ENCODE measurements around the gene ZNF730. TPM values are rescaled to one million over a fixed set of nuclear protein-coding genes. Genes with fewer than 3 reads are reported as not detected.
"Not testable (repeated sequence)": the region's sequence is repeated elsewhere in the genome, so short reads cannot be mapped to it uniquely, and the experiment has no call there.

ZNF730 gene
- total RNA-seq, 1 donor = 2.3 TPM

DNA sequence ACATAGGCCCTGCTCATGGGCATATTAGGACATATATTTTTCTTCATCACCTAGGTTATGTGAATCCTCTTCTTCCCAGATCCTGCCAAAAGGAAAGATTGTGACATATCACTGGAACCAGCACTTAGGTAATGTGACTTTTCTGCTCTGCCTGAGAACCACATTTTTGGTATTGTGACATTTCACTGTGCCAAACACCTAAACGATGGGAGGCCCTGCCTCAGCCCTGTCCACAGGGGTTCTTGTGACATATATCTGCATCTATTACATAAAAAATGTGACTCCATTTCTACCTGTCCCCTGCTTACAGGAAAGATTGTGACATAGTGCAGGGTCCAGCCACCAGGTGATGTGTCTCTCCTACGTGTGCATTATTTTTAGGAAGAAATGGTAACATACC is 18.5 kb upstream of the ZNF730 start:
- H3K4me3 ChIP-seq (ENCODE audit: low read depth, low read length) = no peak overlapping the region
- TF ChIP-seq CTCF (IDR thresholded peaks at IDR 0.05; ENCODE audit: insufficient read depth, low read length) = no peak
- no peak for DNase-seq (ENCODE audit: low read depth)

- no peak overlapping the region for H3K4me3 ChIP-seq (ENCODE audit: low read depth, low read length)
- DNase-seq (ENCODE audit: low read depth) = no peak
- no peak for TF ChIP-seq CTCF (IDR thresholded peaks at IDR 0.05; ENCODE audit: insufficient read depth, low read length)
These were observed 17.8 kb upstream of the ZNF730 start for GRCh38 chr19:23098988-23099387.

DNA sequence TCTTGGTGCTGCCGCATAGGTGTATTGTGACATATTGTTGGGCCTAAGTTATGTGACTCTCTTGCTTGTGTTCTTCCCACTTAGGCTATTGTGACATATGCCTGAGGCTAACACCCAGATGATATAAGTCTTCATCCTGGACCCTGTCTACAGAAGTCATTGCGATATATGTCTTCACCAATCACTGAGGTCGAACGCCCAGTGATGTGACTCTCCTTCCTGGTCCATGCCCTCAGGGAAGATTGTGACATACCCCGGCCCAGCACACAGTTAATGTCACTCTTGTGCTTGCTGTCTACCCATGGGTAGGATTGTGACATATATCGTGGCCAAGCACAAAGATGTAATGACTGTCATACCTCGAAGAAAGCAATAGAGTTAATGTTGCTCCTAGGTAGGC is 16.9 kb upstream of the ZNF730 start:
- no peak overlapping the region for H3K4me3 ChIP-seq (ENCODE audit: low read depth, low read length)
- DNase-seq (ENCODE audit: low read depth) = no peak
- TF ChIP-seq CTCF (IDR thresholded peaks at IDR 0.05; ENCODE audit: insufficient read depth, low read length) = no peak

DNA sequence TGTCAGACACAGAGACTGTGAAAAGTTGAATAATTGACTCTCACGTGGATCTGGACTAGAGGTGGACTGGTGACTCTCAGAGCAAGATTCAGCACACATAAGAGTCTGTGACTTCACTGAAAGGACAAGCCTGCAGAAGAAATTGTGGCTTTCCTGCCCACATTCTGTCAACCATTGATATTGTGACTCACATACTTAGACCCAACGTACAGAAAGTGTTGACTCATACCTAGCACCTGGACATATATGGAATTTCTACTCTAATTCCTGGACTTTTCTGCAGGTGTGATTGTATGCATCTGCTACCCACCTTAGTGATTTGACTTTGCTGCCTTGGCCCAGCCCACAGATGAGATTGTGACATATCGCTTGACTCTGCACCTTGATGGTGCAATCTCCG is 15.6 kb upstream of the ZNF730 start:
- DNase-seq (ENCODE audit: low read depth) = no peak
- no peak overlapping the region for H3K4me3 ChIP-seq (ENCODE audit: low read depth, low read length)
- TF ChIP-seq CTCF (IDR thresholded peaks at IDR 0.05; ENCODE audit: insufficient read depth, low read length) = no peak

GRCh38 chr19:23118400-23118799 is 1.6 kb downstream of the ZNF730 start:
- TF ChIP-seq CTCF (IDR thresholded peaks at IDR 0.05; ENCODE audit: insufficient read depth, low read length) = no peak
- DNase-seq (ENCODE audit: low read depth) = no peak
- no peak overlapping the region for H3K4me3 ChIP-seq (ENCODE audit: low read depth, low read length)

DNA sequence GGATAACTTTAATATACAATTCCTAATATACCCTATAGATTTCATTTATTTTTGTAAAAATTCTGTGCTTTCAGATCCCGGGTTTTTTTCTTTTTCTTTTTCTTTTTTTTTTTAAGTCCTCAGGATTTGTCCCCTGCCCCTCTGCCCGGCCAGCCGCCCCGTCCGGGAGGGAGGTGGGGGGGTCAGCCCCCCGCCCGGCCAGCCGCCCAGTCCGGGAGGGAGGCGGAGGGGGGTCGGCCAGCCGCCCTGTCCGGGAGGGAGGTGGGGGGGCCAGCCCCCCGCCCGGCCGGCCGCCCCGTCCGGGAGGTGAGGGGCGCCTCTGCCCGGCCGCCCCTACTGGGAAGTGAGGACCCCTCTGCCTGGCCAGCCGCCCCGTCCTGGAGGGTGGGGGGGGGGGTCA is 17.4 kb downstream of the ZNF730 start:
- not testable (repeated sequence) for H3K4me3 ChIP-seq (ENCODE audit: low read depth, low read length); DNase-seq (ENCODE audit: low read depth)

DNA sequence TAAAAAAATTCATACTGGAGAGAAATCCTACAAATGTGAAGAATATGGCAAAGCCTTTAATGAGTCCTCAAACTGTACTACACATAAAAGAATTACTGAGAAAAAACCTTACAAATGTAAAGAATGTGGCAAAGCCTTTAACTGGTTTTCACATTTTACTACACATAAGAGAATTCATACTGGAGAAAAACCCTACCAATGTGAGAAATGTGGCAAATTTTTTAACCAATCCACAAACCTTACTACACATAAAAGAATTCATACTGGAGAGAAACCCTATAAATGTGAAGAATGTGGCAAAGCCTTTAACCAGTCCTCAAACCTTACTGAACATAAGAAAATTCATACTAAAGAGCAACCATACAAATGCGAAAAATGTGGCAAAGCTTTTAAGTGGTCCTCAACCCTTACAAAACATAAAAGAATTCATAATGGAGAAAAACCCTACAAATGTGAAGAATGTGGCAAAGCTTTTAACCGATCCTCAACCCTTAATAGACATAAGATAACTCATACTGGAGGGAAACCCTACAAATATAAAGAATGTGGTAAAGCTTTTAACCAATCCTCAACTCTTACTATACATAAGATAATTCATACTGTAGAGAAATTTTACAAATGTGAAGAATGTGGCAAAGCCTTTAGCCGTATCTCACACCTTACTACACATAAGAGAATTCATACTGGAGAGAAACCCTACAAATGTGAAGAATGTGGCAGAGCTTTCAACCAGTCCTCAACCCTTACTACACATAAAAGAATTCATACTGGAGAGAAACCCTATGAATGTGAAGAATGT is 29.0 kb downstream of the ZNF730 start:
- TF ChIP-seq CTCF (IDR thresholded peaks at IDR 0.05; ENCODE audit: insufficient read depth, low read length) = no peak
- no peak for DNase-seq (ENCODE audit: low read depth)
- H3K4me3 ChIP-seq (ENCODE audit: low read depth, low read length) = no peak overlapping the region

All from fibroblast of the aortic adventitia (primary cell).